HEK293T (cell line): ENCODE data around the gene TMEM135.

ENCODE experiments used
- ARNT ChIP-seq: fragments of 450-650 bp; IDR thresholded peaks from 2 replicates; pipeline ENCODE4 v1.6.1; 2017; ENCODE audit warnings: mild to moderate bottlenecking
- BHLHE40 ChIP-seq: fragments of 450-650 bp; IDR thresholded peaks from 2 replicates; pipeline ENCODE4 v1.6.1; 2016; ENCODE audit warnings: mild to moderate bottlenecking, moderate library complexity, borderline replicate concordance
- FOXA1 ChIP-seq: fragments of 450-650 bp; IDR thresholded peaks from 2 replicates; pipeline ENCODE4 v1.6.1; 2016; ENCODE audit warnings: mild to moderate bottlenecking
- FOXK2 ChIP-seq: fragments of 450-650 bp; IDR thresholded peaks from 2 replicates; pipeline ENCODE4 v1.6.1; 2016; ENCODE audit warnings: mild to moderate bottlenecking
- FOXM1 ChIP-seq: fragments of 450-650 bp; IDR thresholded peaks from 2 replicates; pipeline ENCODE4 v1.6.1; 2017; ENCODE audit warnings: mild to moderate bottlenecking, borderline replicate concordance
- HDGF ChIP-seq: fragments of 450-650 bp; IDR thresholded peaks from 2 replicates; pipeline ENCODE4 v1.6.1; 2017; ENCODE audit warnings: antibody characterized with exemption, borderline replicate concordance
- SP1 ChIP-seq: fragments of 450-650 bp; IDR thresholded peaks from 2 replicates; pipeline ENCODE4 v1.6.1; 2017
- TARDBP ChIP-seq: fragments of 450-650 bp; IDR thresholded peaks from 2 replicates; pipeline ENCODE4 v1.6.1; 2016
- ZNF384 ChIP-seq: fragments of 450-650 bp; IDR thresholded peaks from 2 replicates; pipeline ENCODE4 v1.6.1; 2016
- TF ChIP-seq, protein P1 (sequence below): fragments of 450-650 bp; IDR thresholded peaks from 2 replicates; pipeline ENCODE4 v1.6.1; 2016

DNA sequence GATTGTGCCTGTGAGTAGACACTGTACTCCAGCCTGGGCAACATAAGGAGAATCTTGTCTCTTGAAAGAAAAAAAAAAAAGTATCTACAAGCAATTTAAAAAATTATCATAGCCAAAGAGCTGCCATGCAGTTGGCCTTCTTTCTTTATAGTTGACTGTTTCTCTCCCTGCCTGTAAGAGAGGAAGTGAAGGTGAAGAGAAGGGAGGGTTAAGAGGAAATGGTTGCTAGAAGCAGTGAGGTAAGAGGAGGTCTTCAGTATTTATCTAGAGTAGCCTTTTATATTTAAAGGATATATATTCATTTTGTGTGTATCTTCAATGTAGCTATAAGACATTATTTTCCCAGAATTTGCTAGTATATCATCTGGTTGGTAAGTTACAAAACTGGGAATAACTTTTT, 217.9 kb downstream of the TMEM135 start:
- TF ChIP-seq, protein P1, sequence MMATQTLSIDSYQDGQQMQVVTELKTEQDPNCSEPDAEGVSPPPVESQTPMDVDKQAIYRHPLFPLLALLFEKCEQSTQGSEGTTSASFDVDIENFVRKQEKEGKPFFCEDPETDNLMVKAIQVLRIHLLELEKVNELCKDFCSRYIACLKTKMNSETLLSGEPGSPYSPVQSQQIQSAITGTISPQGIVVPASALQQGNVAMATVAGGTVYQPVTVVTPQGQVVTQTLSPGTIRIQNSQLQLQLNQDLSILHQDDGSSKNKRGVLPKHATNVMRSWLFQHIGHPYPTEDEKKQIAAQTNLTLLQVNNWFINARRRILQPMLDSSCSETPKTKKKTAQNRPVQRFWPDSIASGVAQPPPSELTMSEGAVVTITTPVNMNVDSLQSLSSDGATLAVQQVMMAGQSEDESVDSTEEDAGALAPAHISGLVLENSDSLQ, result no peak
- TF ChIP-seq HDGF, result no peak
- no peak for TF ChIP-seq ZNF384
- no peak for TF ChIP-seq FOXM1
- TF ChIP-seq BHLHE40, result no peak
- TF ChIP-seq TARDBP, result no peak
- TF ChIP-seq SP1, result no peak
- TF ChIP-seq FOXK2, result no peak
- no peak for TF ChIP-seq FOXA1
- TF ChIP-seq ARNT, result no peak
